ENCODE data around the gene RIC3.

Gene RIC3

DNA sequence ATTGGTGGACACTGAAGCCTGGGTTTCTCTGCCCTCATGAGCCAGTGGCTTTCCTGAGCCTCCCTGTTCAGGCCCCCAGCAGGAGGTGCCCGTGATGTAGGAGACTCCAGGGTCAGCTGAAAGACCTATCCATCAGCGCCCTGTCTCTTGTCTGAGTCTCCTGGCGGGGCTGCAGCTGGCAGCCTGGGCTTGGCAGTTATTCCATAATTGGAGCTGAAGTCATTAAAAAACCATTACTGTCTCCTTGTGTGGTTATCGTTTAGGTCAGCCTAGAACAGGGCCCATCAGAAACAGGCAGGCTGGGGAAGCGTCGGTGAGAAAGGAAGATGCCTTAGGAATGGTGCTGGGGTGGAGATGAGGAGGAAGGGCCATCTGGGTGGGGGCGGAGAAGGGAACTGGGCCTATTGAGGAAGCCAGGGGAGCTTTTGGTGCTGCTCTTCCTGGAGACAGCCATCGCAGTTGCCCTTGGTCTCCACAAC, 82.8 kb downstream of the RIC3 start:
- FAIRE-seq, result no peak

DNA sequence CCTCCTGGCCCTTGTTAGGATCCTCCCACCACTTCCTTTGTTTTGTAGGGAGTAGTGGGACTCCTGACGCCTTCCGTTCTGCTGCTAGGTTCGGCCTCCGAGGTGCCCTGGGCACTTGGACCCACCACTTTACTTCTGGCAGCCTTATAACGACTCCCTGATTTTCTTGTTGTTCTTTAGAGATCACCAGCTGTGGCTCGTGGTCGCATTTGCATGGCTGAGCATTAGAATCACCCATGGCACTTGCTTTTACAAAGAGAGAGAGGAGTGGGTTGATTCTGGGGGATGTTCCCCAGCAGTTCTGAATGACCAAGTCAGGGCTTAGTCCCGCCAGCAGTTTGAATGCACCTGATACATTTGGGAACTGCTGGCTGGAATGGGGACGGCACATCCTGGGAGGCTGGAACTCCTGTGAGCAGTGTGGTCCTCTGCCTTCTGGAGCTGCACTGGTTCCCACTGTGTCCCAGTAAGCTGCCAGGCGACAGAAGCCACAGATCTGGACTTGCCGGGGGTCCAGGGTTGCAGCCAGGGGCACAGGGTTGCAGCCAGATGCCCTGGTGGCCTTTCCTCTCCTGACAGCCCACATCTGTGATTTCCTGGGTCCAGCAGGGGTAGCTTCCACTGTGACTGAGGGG, 83.7 kb downstream of the RIC3 start:
- no peak for FAIRE-seq

DNA sequence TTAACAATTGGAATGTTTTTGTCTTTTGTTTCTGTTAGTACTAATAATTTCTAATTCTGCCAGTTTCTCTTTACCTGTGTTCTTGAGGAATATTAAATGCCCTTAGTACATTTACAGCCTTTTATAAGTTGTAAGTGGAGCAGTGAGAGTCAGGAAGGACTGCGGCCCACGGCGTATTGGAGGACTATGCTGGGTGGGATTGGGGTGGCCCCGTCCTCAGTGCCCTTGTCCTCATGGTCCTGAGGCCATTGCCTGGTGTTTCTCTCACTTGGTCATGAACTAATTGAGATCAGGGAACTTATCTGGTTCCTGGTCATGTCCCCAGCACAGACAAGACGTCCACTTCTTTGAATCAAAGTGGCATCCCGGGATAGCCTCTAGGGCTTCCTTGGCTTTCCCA, 84.5 kb downstream of the RIC3 start:
- no peak for FAIRE-seq

DNA sequence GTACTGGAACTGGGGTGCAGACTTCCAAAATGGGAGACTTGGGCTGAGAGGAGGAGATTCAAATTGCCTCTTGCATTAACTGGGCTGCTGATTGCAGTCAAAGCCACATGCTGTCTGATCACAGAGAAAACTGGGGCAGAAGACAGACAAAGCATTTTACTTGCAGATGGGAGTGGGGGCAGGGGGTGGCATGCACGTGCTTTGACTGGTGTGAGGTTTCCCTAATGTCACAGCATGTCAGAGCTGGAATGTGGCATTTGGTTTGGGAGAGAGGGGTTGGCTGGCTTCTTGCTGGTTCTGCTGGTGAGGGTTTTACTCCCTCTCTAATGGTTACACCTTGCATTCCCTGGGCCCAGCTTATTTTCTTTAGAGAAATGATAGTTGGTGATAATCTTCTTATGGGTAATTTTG, 84.9 kb downstream of the RIC3 start:
- FAIRE-seq, result no peak

DNA sequence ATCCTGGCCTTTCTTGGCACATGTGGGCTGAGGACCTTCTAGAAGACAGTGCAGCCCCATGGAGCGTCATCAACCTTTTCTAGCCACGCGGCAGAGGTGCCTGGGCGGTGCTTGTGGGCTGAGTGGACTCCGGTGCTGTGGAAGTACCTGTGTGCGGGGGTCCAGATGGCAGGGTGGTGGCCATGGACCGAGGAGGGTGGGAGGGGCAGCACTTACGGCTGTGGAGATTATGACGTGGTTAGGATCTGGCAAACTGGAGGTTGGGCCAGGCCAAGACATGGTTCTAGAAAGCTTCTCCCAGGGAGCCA, 85.8 kb downstream of the RIC3 start:
- FAIRE-seq, result no peak

DNA sequence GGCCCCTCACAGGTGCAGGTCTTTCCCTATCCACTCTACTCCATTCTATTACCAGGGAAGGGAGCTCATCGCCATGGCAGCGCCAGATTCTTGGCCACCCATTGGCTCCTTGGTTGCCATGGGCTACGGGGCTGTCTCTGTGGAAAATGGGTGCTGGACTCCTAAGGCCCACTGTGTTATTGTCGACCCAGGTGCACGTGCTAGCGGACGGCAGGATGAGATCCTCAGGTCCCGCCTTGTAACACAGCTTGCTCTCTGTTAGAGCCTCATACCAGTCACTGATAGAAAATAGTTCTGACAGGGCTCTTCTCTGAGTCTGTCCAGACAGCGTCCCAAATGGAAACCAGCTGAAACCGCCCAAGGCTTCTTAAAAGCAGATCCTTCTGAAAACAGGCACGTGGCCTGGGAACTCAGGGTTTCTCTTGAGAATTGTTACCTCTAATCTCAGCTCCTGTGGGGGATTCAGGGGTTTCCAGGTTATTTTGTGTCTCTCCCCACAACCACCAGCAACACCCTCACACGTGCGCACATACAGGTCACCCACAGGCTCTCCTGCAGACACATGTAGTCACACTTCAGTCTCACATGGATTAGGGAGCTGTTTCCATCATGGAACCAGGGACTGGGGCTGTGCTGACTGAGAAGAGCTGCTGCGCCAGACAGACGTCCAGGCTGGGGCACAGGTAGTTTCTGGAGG, 86.3 kb downstream of the RIC3 start:
- no peak for FAIRE-seq

DNA sequence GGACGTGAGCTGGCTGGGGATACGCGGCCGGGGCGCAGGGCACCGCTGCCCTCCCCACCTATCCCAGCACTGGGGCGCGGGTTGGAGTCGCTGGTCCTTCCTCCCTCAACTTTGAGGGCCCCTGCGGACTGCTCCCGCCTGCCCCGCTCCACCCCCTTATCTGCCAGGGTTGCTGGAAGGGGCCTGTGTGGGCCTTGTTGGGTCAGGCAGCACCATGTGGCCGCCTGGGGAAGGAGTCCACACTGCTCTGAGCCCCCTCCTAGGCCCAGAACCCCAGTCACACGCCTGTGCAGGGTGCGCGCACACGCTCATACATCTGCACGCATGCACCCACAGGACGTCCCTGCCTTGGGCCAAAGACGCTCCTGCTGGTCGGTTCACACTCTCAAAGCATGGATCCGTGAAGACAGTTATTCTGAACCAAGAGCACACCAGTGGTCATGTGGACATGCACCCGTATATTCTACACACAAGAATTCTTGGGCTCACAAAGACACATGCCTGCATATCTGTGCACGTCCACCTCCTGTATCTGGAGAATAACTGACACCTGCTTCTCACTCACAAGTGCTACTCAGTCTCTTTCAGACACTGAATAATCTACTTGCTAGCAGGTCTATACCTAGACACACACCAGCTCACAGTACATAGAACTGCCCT, 87.1 kb downstream of the RIC3 start:
- no peak for FAIRE-seq

DNA sequence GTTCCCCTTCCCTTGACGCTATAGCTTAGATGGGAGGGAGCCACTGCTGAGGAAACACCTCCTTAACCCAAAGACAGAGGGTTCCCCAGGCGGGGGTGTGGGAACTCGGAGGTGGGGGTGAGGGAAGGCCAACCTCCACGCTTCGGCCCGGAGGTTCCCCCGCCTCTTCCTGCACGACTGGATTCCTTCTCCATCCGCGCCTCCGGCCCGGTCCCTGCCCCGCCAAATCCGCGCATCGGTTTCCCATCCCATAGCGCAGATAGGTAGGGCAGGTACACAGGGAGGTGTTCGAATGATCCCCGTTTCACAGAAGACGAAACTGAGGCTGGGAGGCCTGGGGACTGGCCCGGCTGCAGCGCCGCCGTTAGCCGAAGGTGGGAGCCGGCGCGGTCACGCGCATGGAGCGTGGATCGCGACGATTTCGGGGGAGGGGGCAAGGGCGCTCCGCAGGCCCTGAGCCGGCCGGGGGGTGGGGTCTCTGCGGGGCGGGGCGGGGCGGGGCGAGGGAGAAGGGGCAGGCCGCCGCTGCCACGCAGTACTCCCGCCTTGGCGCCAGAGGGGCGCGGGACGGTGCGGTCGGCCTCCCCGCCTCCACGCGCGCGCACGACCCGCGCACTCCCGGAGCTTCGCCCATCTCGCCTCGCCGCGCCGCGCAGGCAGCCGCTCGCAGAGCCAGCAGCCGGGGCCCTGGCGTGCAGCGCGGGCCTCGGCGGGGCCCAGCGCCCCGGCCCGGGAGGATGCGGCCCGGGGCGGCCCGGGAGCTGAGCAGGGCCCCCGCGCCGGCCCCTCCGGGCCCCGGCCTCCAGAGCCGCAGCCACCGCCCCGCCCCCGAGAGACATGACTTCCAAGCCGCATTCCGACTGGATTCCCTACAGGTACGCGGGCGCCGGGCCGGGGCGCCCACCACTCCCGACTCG, 87.9 kb downstream of the RIC3 start, which contains the start of gene TUB:
TSS of gene TUB (plus strand) at position 538 of the 917 bp plus-strand sequence. CDS start at position 838, 300 bp downstream.
- FAIRE-seq, result no peak

DNA sequence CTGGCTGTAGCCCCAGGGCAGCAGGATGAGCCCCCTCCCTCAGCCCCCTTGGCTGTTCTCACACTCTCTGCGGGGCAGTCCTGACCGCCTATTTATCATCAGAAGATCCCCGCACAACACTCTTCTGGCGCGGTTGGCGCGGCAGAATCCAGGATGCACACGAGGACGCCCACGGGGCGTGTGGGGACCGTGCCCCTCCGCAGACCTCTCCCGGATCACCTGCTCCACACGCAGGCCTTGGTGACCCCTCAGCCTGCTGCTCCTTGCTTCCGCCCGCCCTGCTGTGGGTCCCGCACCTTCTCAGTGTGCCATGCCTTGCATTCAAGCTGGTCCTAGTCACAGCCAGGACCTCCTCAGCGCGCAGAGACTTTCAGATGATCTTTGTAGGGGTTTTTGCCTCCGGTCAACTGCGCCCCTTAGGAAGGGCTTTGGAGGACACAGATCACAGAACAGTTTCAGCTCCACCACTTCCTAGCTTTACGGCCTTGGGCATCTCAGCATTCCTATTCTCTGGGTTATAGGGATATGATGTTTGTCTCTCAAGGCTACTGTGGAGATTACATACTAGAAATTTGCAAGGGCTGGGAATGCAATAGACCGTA, 88.7 kb downstream of the RIC3 start:
- no peak for FAIRE-seq

DNA sequence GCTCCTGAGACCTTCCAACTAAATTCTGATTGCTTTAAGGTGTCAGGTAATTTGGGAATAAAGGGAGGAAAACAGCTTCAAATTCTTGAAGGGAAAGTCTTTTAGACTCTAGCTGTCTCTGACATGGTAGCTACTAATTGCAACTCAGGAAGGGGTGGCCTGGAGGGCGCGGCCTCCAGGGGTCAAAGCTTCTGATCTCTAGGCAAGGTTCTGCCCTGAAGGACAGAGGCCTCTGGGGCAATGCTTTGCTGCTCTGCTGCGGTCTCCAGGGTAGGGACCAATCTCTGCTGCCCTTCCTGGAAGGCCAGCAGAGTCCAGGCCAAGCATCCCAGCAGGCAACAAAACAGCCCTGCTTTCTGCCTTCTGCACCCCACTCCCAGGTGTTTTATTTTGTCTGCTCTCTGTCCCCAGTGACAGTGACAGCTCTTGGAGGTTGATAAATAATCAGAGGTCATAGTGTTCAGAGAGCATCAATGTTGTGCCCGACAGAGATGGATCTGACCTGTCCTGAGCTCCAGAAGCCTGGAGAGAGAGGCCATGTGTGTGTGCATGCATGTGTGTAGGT, 89.6 kb downstream of the RIC3 start:
- FAIRE-seq, result no peak

DNA sequence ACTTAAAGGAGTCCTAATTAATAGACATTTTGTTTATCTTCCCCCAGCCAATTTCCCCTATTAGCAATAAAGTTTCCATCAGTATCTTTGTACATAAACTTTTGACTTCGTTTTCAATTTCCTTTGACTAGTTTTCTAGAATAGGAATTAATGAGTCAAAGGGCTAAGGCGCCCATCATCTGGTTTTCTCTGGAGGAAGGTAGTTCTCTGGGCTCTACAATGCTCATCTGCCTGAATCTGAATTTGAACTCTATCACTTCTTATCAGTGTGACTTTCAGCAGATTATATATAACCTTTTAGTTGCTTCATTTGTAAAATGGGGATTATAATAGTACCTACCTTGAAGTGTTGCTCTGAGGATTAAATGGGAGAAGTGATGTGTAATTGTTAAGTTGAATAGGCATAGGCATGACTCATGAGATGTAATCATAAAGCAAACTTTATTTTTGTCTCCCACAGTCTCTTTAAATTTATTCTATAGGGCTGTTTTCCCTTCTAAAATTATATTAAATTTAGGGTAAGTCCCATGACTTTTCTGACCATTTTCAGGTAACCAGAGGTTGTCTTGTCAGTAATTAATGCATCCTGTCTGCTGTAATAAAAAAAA, 93.6 kb downstream of the RIC3 start:
- no peak for FAIRE-seq

DNA sequence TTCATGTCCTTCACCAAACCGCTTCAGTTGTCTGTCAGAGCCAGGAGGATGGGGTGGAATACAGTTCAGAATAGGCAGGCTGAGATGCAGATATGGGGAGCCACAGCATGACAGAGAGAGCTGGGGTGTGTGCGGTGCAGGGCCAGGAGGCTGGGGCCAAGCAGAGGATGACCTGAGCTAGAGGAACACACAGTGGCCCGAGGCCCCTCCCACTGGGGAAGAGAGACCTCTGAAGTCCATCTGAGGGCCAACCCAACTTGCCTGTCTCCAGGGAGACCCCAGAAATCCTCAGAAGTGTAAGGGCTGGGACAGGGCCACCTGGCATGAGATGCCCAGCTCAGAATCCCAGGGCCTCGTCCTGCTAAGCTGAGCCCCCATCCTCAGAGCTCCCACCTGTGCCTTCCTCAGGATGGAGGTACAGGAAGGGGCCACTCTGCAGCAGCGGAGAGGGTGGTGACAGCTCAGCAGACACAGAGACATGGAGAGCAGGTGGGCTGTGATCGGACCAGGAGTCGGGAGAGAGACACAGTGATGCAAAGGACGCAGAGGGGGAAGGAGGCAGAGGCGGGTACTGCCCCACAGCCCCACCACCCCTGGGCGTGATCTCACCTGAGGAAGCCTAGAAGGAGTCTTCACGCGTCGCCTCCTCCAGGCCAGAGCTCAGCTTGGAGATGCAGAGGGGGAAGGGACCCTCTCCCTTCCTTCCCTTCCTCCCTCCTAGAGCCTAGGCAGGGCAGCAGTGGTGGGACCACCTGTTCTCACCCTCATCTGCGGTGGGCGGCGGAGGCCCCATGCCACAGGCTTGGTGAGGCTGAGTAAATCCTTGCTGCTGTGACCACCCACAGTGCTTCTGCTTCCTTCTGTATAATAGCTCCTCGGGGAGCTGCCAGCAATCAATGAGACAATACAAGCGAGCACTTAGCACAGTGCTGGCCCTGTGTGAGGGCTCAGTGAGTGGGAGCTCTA, 96.9 kb downstream of the RIC3 start:
- no peak for FAIRE-seq

DNA sequence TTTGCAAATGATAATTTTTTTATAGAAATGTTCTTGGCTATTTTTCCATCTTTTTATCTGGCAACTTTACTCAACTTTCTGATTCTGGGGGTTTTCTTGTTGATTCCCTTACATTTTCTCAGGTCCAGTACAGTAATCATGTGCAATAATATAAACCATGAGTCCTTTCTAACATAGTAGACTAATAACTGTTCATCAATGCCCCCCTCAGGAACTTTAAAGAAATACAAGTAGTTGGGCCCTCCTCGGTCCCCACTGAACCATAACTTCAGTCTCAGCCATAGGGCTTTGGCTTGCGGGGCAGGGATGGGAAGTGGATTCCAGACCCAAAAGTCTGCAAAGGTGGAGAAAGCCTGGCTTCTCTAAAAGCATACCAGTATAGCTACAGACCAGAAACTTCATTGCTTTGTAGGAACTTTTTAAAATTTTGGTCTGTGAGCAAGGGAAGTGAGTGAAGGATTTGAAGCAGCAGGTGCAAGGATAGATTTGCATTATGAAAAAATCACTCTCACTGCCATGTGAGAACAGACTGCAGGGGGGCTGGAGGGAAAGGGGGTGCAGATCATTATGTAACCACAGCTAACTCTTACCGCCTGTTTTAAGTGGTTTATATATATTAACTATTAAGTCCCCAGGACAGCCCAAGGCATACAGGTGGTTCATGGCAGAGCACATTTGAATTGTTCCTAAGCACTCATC, 98.3 kb downstream of the RIC3 start:
- no peak for FAIRE-seq

DNA sequence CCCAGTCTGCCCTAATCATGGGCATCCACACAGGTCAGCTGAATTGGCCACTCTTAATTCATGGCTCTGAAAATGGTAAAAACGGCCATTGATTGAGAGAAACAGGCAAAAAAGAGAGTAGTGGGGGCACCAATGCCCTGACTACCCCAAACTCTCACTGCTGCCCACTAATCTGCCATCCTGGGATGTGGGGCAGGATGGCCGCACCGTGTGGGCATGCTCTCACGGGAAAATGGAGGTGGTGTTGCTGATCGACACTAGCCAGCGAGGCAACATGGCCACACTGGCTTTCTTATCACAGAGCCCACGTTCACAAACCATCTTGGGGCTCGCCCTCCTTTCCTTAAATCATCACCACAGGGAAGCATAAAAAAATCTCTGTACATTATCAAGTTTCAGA, 99.1 kb downstream of the RIC3 start:
- no peak for FAIRE-seq

DNA sequence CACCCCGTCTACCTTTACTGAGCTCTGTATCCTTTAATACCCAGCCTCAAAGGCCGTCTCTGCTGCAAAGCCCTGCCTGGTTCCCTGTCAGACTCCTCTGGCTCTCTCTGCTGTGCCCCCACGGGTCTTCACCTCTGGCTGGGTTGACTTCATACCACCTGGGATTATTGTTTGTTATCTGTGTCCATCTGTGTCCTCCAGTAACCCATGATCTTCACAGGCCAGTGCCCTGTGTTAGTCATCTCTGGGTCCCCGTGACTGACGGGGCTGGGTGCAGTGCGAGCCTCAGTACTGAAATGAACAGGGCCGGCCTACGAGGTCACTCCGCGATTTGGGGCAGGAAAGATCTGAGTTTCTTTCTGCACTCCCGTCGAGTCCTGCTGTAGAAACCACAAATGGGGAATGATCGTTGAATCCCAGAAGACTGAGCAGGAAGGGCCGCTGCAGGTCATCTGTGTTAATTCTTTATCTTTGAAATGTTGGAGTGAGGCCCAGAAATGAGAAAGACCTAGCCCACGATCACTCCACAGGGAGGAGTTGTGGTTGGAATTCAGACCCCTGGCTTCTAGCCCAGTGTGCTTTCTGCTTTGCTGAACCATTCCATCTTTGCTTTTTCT, 100.1 kb downstream of the RIC3 start:
- FAIRE-seq, result no peak

DNA sequence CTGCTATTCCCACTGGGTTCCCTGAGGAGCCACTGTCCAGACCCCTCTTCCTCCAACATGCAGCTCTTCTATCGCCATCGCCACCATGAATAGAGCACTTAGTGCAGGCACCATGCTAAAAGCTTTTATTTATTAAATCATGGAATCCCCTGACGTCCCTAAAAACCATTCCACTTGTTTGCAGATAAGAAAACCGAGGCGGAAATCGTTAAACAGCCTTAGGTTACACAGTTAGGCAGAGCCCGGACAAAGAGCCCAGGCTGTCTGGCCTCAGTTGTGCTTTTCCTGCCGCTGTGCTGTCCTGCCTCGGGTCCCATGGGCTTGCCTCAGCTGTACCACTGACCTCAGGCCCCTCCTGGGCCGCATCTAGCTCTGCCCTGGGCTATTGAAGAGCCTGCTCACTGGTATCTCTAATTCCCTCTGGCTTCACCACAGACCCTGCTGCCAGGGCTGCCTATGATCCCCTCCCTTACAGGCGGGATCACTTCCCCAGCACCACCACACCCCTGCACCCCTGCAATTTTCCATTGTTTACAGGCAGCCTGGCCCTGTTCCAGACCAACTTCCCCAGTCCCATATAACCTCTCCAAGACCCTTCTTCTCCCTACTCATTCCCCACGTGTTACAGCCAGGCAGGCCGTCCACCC, 100.8 kb downstream of the RIC3 start:
- no peak for FAIRE-seq

DNA sequence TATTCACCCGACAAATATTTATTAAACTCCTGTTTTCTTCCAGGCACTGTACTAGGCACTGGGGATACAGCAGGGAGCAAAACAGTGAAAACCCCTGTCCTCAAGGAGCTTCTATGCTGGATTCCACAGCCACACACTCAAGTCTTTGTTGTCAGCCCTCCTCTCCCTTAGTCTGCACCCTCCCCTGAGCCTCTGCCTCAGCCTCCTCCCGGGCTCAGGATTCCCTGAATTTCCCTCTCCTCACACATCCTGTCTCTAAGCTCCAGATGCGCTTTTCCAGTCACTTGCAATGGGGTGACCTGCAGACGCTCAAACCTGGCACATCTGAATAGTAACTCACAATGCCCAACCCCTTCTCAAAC, 101.3 kb downstream of the RIC3 start:
- FAIRE-seq, result no peak

DNA sequence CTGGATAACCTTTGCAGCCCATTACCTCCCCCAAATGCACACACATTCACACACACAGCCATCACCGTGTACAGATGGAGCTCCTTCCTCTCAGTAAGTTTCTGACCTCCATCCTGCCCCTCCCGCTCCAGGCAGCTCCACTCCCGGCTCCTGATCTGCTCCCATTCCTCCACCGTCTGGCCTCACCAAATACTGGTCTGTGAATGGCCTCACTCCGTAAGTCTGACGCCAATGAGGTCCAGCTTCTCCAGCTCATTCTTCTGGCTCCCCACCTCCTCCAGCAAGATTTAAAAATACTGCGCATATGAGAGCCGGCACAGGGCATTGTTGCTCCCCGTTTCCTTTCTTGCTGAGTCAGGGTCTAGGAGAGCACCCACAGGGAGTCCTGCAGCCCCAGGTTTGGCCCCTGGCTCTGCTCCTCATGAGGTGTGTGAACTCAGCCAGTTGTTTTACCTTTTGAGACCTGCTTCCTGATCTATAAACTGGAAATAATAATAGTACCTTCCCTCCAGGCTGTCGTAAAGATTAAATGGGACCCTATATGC, 101.8 kb downstream of the RIC3 start:
- no peak for FAIRE-seq

All from colon (tissue), 2 donors.